Stomach (tissue), 4 donors: ENCODE measurements around the gene GPNMB.

Experiments
- CTCF ChIP-seq, 7 experiments: fragments of 450-650 bp in 4 of 7; fragments of 200-600 bp in 3 of 7; sonication (generic) in 3 of 7; IDR thresholded peaks; one replicate each; pipeline ENCODE4 v1.5.1; 2016 to 2019; ENCODE audit warnings: antibody characterized with exemption in 7 of 7, control low read depth in 2 of 7, mild to moderate bottlenecking in 1 of 7
- POLR2A ChIP-seq, 4 donors: fragments of 450-650 bp; IDR thresholded peaks; one replicate each; pipeline ENCODE4 v1.6.1; 2016; ENCODE audit warnings: antibody characterized with exemption in 4 of 4, control low read depth in 2 of 4, mild to moderate bottlenecking in 1 of 4, moderate library complexity in 1 of 4
- POLR2AphosphoS5 ChIP-seq, 3 donors: sonication (generic); formaldehyde crosslinking; IDR thresholded peaks; one replicate each; pipeline ENCODE4 v1.6.1; 2016; ENCODE audit warnings: antibody characterized with exemption in 3 of 3

- no peak for TF ChIP-seq CTCF (IDR thresholded peaks at IDR 0.05)
- no peak for TF ChIP-seq POLR2AphosphoS5 (IDR thresholded peaks at IDR 0.05)
- TF ChIP-seq POLR2A (IDR thresholded peaks at IDR 0.05) = no peak
Measured at GRCh38 chr7:23275912-23276311, 29.3 kb downstream of the GPNMB start.
